22Rv1 (cell line): ENCODE results near the gene KIDINS220.

Experiments used
- CTCF ChIP-seq: fragments of 450-650 bp; IDR thresholded peaks from 2 replicates; pipeline ENCODE4 v1.5.1; 2017; ENCODE audit warnings: mild to moderate bottlenecking
- ZFX ChIP-seq: fragments of 450-650 bp; IDR thresholded peaks from 2 replicates; pipeline ENCODE4 v1.6.1; 2017; ENCODE audit warnings: antibody characterized with exemption, borderline replicate concordance

DNA sequence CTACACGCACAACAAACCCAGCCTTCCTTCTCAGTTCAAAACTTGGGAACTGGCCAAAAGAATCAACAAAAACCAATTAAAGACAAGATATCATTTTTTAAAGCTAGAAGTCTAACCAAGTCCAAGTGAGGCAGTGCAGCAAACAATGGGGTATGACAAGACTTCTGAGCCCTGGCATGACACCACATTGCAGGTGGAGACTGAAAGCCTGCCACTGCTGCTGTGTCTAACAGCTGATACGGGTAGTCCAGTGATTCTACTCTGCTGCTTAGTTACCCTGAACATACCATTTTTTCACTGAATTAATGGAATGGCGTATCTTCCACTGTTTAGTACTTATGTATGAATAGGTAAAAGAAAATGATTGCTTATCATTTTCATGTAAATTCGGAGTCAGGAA is 47.4 kb upstream of the KIDINS220 start:
- TF ChIP-seq CTCF (no peak), ZFX (no peak)
